Measurements from ENCODE around the gene HOXC13. TPM values are rescaled to one million over a fixed set of nuclear protein-coding genes. Genes with fewer than 3 reads are reported as not detected.

Gene HOXC13
- total RNA-seq, 2 experiments from 2014 or later, result not detected

DNA sequence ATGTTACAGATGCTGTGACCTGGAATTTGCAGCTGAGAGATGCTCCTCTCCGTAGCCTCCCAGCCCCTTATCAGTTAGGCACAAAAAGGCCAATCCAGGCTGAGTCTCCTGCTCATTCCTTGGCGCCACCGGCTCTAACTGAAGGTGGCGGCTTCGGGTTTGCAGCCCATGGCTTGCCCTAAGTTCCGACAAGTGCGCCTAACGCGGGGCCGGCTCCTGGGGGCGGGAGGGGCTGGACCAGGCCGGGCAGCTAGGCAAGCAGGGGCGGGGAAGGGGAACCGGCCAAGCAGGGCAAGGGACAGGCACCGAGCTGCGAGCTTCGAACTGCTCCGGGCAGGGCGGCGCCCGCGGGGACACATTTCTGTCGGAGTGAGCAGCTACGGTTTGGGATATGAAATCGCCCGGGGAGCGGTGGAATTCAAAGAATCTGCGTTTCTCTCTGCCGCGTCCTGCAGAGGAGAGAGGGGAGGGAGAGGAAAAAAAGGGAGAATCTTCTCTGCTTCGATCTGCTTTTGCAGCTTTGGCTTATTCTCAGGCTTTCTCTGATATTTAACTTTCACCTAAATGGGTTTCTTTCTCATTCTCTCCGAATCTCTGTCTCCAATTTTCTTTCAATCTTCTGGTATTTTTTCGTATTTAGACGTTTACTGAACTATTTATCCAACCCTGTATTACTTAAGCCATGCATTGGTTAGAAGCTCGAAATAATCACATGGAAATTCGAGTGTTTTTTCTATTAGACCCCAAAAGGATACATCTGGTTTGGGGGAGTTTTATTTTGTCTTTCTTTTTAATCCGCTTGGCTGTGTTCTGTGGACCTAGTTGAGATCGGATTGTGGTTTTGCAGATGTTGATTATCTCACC is 14.5 kb downstream of the HOXC13 start:
- H3K27ac Mint-ChIP-seq, result no peak overlapping the region
- DNase-seq, result no peak
- intact Hi-C loops (cut with micrococcal nuclease), result loop anchor here (5.0 kb wide), 2 partner anchors 34 to 99 kb away; partner anchors contain the start of genes HOXC10 and HOXC4
- ChIA-PET POLR2A (interaction anchor here (0.7 kb wide), 1 partner anchor 10 kb away, joined by 3 read pairs; no protein-coding TSS in a partner anchor), CTCF (interaction anchor here (1.4 kb wide), 1 partner anchor 32 kb away, joined by 4 read pairs; the partner anchor contains the start of gene HOXC10)
- H3K9me3 Mint-ChIP-seq, result no peaks in the 10 kb centered on the region
- H3K4me3 Mint-ChIP-seq, result peak overlapping the region; percentile 25
- peaks cover 3% of the 10 kb centered on the region for H3K36me3 Mint-ChIP-seq
- H3K27me3 Mint-ChIP-seq, result peaks cover 85% of the 10 kb centered on the region
- H3K4me1 Mint-ChIP-seq (ENCODE audit: low read depth), result peaks cover 19% of the 10 kb centered on the region

GRCh38 chr12:53953831-53954693 is 15.4 kb downstream of the HOXC13 start:
- POLR2A ChIA-PET, result interaction anchor here (0.7 kb wide), 1 partner anchor 9 kb away, joined by 3 read pairs; no protein-coding TSS in a partner anchor
- Mint-ChIP-seq H3K27ac (peak overlapping the region; percentile 2), H3K4me3 (peak overlapping the region; percentile 20)

DNA sequence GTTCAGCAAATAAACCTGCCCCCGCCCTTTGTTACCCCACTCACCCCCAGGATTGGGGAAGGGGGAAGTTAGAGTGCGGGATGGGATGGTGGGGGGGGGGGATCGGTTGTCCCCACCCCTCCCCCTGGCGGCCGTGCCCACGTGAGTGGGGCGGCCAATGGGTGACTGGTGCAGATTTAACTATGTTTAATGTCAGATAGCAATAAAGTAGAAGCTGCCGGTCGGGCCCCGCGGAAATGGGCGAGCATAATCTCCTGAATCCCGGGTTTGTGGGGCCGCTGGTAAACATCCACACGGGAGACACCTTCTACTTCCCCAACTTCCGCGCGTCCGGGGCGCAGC is 16.0 kb downstream of the HOXC13 start, which contains the start of gene HOXC12:
Gene HOXC12 (plus strand): TSS at position 210 of the 342 bp plus-strand sequence. CDS start 27 bp downstream, at position 237.
- H3K4me3 Mint-ChIP-seq, result peak within 1 kb of the TSS; percentile 26

More at GRCh38 chr12:53953831-53954693, 15.4 kb downstream of the HOXC13 start:
- no peaks in the 10 kb centered on the region for H3K9me3 Mint-ChIP-seq
- DNase-seq, result no peak
- peaks cover 3% of the 10 kb centered on the region for H3K36me3 Mint-ChIP-seq
- CTCF ChIA-PET, result interaction anchor here (1.0 kb wide), 1 partner anchor 13 kb away, joined by 3 read pairs; no protein-coding TSS in a partner anchor
- intact Hi-C loops (cut with micrococcal nuclease), result loop anchor here (5.0 kb wide), 2 partner anchors 33 to 98 kb away; partner anchors contain the start of genes HOXC10 and HOXC4
- H3K27me3 Mint-ChIP-seq, result peaks cover 86% of the 10 kb centered on the region
- peaks cover 19% of the 10 kb centered on the region for H3K4me1 Mint-ChIP-seq (ENCODE audit: low read depth)

GRCh38 chr12:53955036-53955775 is 16.6 kb downstream of the HOXC13 start:
- ChIA-PET CTCF (no interaction called here), POLR2A (no interaction called here)
- Mint-ChIP-seq H3K4me3 (no peak overlapping the region), H3K4me1 (ENCODE audit: low read depth) (peaks cover 19% of the 10 kb centered on the region), H3K36me3 (peaks cover 3% of the 10 kb centered on the region), H3K27ac (no peak overlapping the region), H3K9me3 (no peaks in the 10 kb centered on the region), H3K27me3 (peaks cover 86% of the 10 kb centered on the region)
- intact Hi-C loops (cut with micrococcal nuclease), result no loop called here
- no peak for DNase-seq

More for the DNA sequence above, 16.0 kb downstream of the HOXC13 start, which contains the start of gene HOXC12:
- peaks cover 19% of the 10 kb centered on the region for H3K4me1 Mint-ChIP-seq (ENCODE audit: low read depth)
- peaks cover 3% of the 10 kb centered on the region for H3K36me3 Mint-ChIP-seq
- H3K27ac Mint-ChIP-seq, result peak within 1 kb of the TSS; percentile 2
- ChIA-PET CTCF (interaction anchor here (1.0 kb wide), 1 partner anchor 12 kb away, joined by 3 read pairs; no protein-coding TSS in a partner anchor), POLR2A (no interaction called here)
- H3K9me3 Mint-ChIP-seq, result no peaks in the 10 kb centered on the region
- H3K27me3 Mint-ChIP-seq, result peaks cover 83% of the 10 kb centered on the region
- DNase-seq, result no peak
- intact Hi-C loops (cut with micrococcal nuclease), result loop anchor here (5.0 kb wide), 2 partner anchors 33 to 98 kb away; partner anchors contain the start of genes HOXC10 and HOXC4

GRCh38 chr12:53955776-53956250 is 17.2 kb downstream of the HOXC13 start:
- POLR2A ChIA-PET, result no interaction called here
- Mint-ChIP-seq H3K9me3 (no peaks in the 10 kb centered on the region), H3K36me3 (peaks cover 3% of the 10 kb centered on the region), H3K4me3 (no peak overlapping the region), H3K4me1 (ENCODE audit: low read depth) (peaks cover 20% of the 10 kb centered on the region), H3K27ac (no peak overlapping the region), H3K27me3 (peaks cover 84% of the 10 kb centered on the region)
- no peak for DNase-seq
- intact Hi-C loops (cut with micrococcal nuclease), result loop anchor here (2.0 kb wide), 1 partner anchor 15 kb away; no protein-coding TSS in a partner anchor
- CTCF ChIA-PET, result no interaction called here

GRCh38 chr12:53956251-53956887 is 17.7 kb downstream of the HOXC13 start:
- ChIA-PET CTCF (no interaction called here), POLR2A (no interaction called here)
- intact Hi-C loops (cut with micrococcal nuclease), result loop anchor here (2.0 kb wide), 1 partner anchor 14 kb away; no protein-coding TSS in a partner anchor
- Mint-ChIP-seq H3K36me3 (peaks cover 3% of the 10 kb centered on the region), H3K4me3 (no peak overlapping the region), H3K9me3 (no peaks in the 10 kb centered on the region), H3K4me1 (ENCODE audit: low read depth) (peaks cover 20% of the 10 kb centered on the region), H3K27ac (no peak overlapping the region), H3K27me3 (peaks cover 80% of the 10 kb centered on the region)
- no peak for DNase-seq

DNA sequence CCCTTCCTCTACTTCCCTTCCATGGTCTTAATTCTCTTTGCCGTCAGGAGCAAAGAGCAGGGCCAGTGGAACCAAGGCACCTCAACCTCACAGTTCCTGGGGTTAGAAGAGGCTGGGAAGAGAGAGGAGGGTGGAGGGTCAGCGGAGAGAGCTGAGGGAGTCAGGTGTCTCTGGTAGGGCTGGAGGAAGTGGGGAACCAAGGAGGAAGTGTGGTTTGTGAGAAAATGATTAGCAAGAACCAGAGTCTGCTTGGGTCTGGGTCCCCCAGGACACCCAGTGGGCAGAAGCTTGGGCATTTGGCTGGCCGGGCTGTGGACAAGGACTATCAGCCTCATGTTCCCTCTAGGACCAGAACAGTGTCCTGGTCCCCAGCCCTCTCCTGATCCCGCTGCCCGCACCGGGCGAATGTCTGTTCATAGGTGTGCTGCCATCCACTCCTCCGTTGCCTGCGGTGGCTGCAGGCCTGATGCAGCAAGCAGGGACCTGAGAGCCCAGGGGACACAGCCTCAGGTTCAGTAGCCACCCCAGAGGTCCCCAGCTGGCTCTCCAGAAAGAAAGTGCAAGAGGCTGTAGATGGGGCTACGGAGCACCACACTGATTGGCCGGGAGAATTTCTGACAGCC is 18.4 kb downstream of the HOXC13 start:
- Mint-ChIP-seq H3K27me3 (peaks cover 79% of the 10 kb centered on the region), H3K36me3 (peaks cover 3% of the 10 kb centered on the region), H3K9me3 (no peaks in the 10 kb centered on the region), H3K4me3 (no peak overlapping the region), H3K4me1 (ENCODE audit: low read depth) (peaks cover 21% of the 10 kb centered on the region), H3K27ac (no peak overlapping the region)
- intact Hi-C loops (cut with micrococcal nuclease), result loop anchor here (2.0 kb wide), 1 partner anchor 14 kb away; no protein-coding TSS in a partner anchor
- ChIA-PET CTCF (no interaction called here), POLR2A (no interaction called here)
- no peak for DNase-seq

DNA sequence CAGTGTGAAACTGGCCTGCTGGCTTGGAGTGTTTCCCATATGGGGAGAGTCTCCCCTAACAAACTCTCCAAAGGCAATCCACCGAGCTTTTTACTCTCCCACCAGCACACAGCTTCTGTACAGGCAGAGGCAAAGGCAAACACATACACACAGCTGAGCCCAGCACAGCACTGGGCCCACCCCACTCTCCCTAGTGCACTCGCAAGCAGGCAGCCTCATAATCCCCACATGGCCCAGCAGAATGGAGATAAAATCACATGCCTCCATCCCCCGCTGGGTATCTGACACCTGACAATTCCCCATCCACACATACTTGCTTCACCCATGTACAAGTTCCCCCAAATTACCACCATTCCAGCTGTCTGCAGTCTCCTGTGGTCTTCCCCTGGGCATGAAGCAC is 19.5 kb downstream of the HOXC13 start:
- Mint-ChIP-seq H3K36me3 (peaks cover 3% of the 10 kb centered on the region), H3K27ac (no peak overlapping the region), H3K4me1 (ENCODE audit: low read depth) (peaks cover 20% of the 10 kb centered on the region), H3K27me3 (peaks cover 77% of the 10 kb centered on the region), H3K9me3 (no peaks in the 10 kb centered on the region), H3K4me3 (no peak overlapping the region)
- no peak for DNase-seq
- intact Hi-C loops (cut with micrococcal nuclease), result no loop called here
- ChIA-PET CTCF (interaction anchor here (1.0 to 1.1 kb wide), 2 partner anchors 49 to 243 kb away, joined by 3 to 4 read pairs; no protein-coding TSS in a partner anchor), POLR2A (no interaction called here)

- no peaks in the 10 kb centered on the region for H3K36me3 Mint-ChIP-seq
- H3K4me1 Mint-ChIP-seq (ENCODE audit: low read depth), result peaks cover 26% of the 10 kb centered on the region
- CTCF ChIA-PET, result interaction anchor here (0.9 to 1.8 kb wide), 4 partner anchors 25 to 202 kb away, joined by 3 to 5 read pairs (median 3); partner anchors contain the start of gene HOXC10
- H3K9me3 Mint-ChIP-seq, result no peaks in the 10 kb centered on the region
- intact Hi-C loops (cut with micrococcal nuclease), result no loop called here
- H3K27ac Mint-ChIP-seq, result no peak overlapping the region
- H3K27me3 Mint-ChIP-seq, result peaks cover 76% of the 10 kb centered on the region
- DNase-seq, result no peak
- no peak overlapping the region for H3K4me3 Mint-ChIP-seq
- POLR2A ChIA-PET, result no interaction called here
Observed at GRCh38 chr12:53959314-53959713, 20.7 kb downstream of the HOXC13 start.

DNA sequence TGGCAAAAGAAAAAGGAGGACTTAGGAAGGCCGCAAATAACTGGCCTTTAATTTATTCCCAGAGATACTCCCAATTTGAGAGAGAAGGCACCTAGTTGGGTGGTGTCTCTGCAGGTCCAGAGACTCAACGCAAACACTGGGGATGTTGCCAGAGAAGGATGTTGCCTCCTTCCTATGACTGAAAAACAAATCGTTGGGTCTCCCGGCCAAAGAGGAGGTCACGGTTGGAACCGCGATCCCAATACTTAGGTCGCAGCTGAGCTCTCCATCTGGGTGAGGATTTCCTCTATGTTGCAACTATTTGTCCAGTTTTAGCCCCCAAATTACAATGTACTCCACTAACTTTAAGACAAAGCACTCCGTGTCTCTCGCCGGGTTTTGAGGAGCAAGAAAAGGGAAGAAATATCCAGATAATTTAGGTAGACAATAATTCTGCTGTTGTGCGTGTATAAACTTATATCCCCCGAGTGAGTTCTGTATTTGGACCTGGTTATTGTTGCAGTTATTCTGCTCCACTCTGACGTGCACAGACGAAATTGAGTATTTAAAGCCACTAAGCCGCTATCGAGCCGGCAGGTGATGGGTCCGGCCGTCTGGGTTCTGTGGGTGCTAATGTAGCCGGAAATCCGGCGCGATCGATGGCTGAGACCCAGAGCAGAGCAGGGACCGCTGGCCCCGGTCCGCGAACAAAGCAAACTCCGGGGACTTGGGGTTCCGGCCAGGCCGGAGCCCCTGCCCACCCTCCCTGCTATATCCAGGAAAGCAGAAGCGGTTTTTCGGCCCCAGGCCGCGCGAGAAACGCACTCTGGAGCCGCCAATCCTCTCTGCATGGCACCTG is 21.8 kb downstream of the HOXC13 start:
- no peak for DNase-seq
- Mint-ChIP-seq H3K4me3 (peak overlapping the region; percentile 28), H3K9me3 (no peaks in the 10 kb centered on the region), H3K4me1 (ENCODE audit: low read depth) (peaks cover 34% of the 10 kb centered on the region), H3K27ac (no peak overlapping the region), H3K27me3 (peaks cover 79% of the 10 kb centered on the region), H3K36me3 (no peaks in the 10 kb centered on the region)
- ChIA-PET CTCF (interaction anchor here (1.2 to 1.8 kb wide), 2 partner anchors 28 to 203 kb away, joined by 3 to 5 read pairs; no protein-coding TSS in a partner anchor), POLR2A (no interaction called here)
- intact Hi-C loops (cut with micrococcal nuclease), result no loop called here

All from activated CD4-positive, alpha-beta memory T cell treated with anti-CD3 and anti-CD28 coated beads for 36 hours (primary cell).